ENCODE data around the gene STRIT1. TPM values are rescaled to one million over a fixed set of nuclear protein-coding genes. Genes with fewer than 3 reads are reported as not detected.

The STRIT1 gene
- total RNA-seq, 1 experiment from 2014 or later, result not detected

DNA sequence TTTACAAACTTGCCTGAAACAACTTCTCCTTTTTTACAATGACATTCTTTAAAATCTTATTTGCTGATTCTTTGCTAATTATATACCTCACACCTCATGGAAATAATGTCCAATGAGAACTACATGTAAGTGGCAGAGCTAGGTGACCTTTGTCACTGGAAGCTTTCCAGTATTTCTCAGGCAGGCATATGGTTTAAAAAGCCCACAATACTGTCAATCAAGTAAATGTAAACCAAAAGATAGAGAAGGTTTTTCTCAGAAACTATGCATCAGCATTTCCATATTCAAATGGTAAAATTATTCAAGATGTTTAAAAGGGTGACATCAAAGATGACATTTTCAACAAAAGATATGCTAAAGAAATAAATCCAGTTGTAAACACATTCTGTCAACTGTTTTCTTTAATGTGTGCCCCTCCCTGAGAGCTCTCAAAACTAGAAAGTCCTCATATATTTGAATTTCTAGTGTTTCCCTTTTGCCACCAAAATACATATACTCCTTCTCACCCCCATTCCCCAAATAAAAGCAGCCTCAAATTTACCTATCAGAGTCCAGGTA lies 10.1 kb upstream of the STRIT1 start:
- no peaks in the 10 kb centered on the region for H3K36me3 ChIP-seq (ENCODE audit: insufficient read depth, low read length, poor library complexity, severe bottlenecking)
- ChIA-PET CTCF (no interaction called here), POLR2A (ENCODE audit: low non-redundant PET) (no interaction called here)
- H3K4me3 ChIP-seq (ENCODE audit: low read depth, low read length, poor library complexity, severe bottlenecking), result no peak overlapping the region
- intact Hi-C loops (cut with micrococcal nuclease; ENCODE audit: unreplicated experiment), result loop anchor here (10.0 kb wide), 1 partner anchor 229 kb away; no protein-coding TSS in a partner anchor
- H3K4me1 ChIP-seq (ENCODE audit: insufficient read depth, low read length, poor library complexity, severe bottlenecking), result no peaks in the 10 kb centered on the region
- no peaks in the 10 kb centered on the region for H3K9me3 ChIP-seq (ENCODE audit: low read depth, low read length, poor library complexity, severe bottlenecking)
- H3K27me3 ChIP-seq (replicated peaks; ENCODE audit: insufficient read depth, low read depth, low read length, poor library complexity), result no peaks in the 10 kb centered on the region
- BruUV-seq (replicated peaks), result no TSS peak
- no peak overlapping the region for H3K27ac ChIP-seq (ENCODE audit: low read depth, low read length, poor library complexity, severe bottlenecking)
- no peak for DNase-seq (ENCODE audit: low spot score)
- TF ChIP-seq CTCF (conservative IDR thresholded peaks at IDR 0.05; ENCODE audit: low read depth, low read length) (no peak), EZH2 (IDR thresholded peaks at IDR 0.05; ENCODE audit: borderline replicate concordance, low read depth, low read length, poor library complexity, severe bottlenecking) (no peak)

- Histone ChIP-seq H3K27me3 (replicated peaks; ENCODE audit: insufficient read depth, low read depth, low read length, poor library complexity) (no peaks in the 10 kb centered on the region), H3K4me3 (ENCODE audit: low read depth, low read length, poor library complexity, severe bottlenecking) (no peak overlapping the region), H3K36me3 (ENCODE audit: insufficient read depth, low read length, poor library complexity, severe bottlenecking) (no peaks in the 10 kb centered on the region), H3K9me3 (ENCODE audit: low read depth, low read length, poor library complexity, severe bottlenecking) (no peaks in the 10 kb centered on the region), H3K4me1 (ENCODE audit: insufficient read depth, low read length, poor library complexity, severe bottlenecking) (no peaks in the 10 kb centered on the region), H3K27ac (ENCODE audit: low read depth, low read length, poor library complexity, severe bottlenecking) (no peak overlapping the region)
- no TSS peak for BruUV-seq (replicated peaks)
- ChIA-PET POLR2A (ENCODE audit: low non-redundant PET) (no interaction called here), CTCF (no interaction called here)
- intact Hi-C loops (cut with micrococcal nuclease; ENCODE audit: unreplicated experiment), result loop anchor here (10.0 kb wide), 1 partner anchor 228 kb away; no protein-coding TSS in a partner anchor
- TF ChIP-seq EZH2 (IDR thresholded peaks at IDR 0.05; ENCODE audit: borderline replicate concordance, low read depth, low read length, poor library complexity, severe bottlenecking), result no peak
- DNase-seq (ENCODE audit: low spot score), result no peak
Measured at GRCh38 chr3:155302891-155303290, 9.4 kb upstream of the STRIT1 start.

GRCh38 chr3:155302481-155302880 lies 9.0 kb upstream of the STRIT1 start:
- ChIA-PET POLR2A (ENCODE audit: low non-redundant PET) (no interaction called here), CTCF (no interaction called here)
- intact Hi-C loops (cut with micrococcal nuclease; ENCODE audit: unreplicated experiment), result loop anchor here (10.0 kb wide), 1 partner anchor 228 kb away; no protein-coding TSS in a partner anchor
- BruUV-seq (replicated peaks), result no TSS peak
- no peak for TF ChIP-seq EZH2 (IDR thresholded peaks at IDR 0.05; ENCODE audit: borderline replicate concordance, low read depth, low read length, poor library complexity, severe bottlenecking)
- TF ChIP-seq CTCF (conservative IDR thresholded peaks at IDR 0.05; ENCODE audit: low read depth, low read length), result no peak
- no peak overlapping the region for H3K27ac ChIP-seq (ENCODE audit: low read depth, low read length, poor library complexity, severe bottlenecking)
- no peaks in the 10 kb centered on the region for H3K4me1 ChIP-seq (ENCODE audit: insufficient read depth, low read length, poor library complexity, severe bottlenecking)
- H3K9me3 ChIP-seq (ENCODE audit: low read depth, low read length, poor library complexity, severe bottlenecking), result no peaks in the 10 kb centered on the region
- DNase-seq (ENCODE audit: low spot score), result no peak
- H3K36me3 ChIP-seq (ENCODE audit: insufficient read depth, low read length, poor library complexity, severe bottlenecking), result no peaks in the 10 kb centered on the region
- no peaks in the 10 kb centered on the region for H3K27me3 ChIP-seq (replicated peaks; ENCODE audit: insufficient read depth, low read depth, low read length, poor library complexity)
- no peak overlapping the region for H3K4me3 ChIP-seq (ENCODE audit: low read depth, low read length, poor library complexity, severe bottlenecking)

DNA sequence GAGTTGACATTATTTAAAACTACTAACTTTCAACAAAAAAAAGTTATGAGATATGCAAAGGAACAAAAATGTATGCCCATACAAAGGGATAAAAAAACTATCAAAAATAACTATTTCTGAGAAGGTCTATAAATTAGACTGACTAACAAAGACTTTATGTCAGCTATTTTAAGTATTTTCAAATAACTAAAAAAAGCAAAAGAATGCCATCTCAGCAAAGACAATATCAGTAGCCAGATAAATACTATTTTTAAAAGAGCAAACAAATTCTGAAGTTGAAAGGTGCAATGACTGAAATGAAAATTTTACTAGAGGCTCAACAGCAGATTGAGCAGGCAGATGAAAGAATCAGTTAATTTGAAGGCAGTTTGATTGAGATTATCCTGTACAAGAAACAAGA lies 3.6 kb upstream of the STRIT1 start:
- BruUV-seq (replicated peaks), result no TSS peak
- Histone ChIP-seq H3K27ac (ENCODE audit: low read depth, low read length, poor library complexity, severe bottlenecking) (no peak overlapping the region), H3K36me3 (ENCODE audit: insufficient read depth, low read length, poor library complexity, severe bottlenecking) (no peaks in the 10 kb centered on the region), H3K4me3 (ENCODE audit: low read depth, low read length, poor library complexity, severe bottlenecking) (no peak overlapping the region), H3K4me1 (ENCODE audit: insufficient read depth, low read length, poor library complexity, severe bottlenecking) (no peaks in the 10 kb centered on the region), H3K9me3 (ENCODE audit: low read depth, low read length, poor library complexity, severe bottlenecking) (peaks cover 4% of the 10 kb centered on the region), H3K27me3 (replicated peaks; ENCODE audit: insufficient read depth, low read depth, low read length, poor library complexity) (no peaks in the 10 kb centered on the region)
- DNase-seq (ENCODE audit: low spot score), result no peak
- POLR2A ChIA-PET (ENCODE audit: low non-redundant PET), result no interaction called here
- CTCF ChIA-PET, result no interaction called here
- TF ChIP-seq CTCF (conservative IDR thresholded peaks at IDR 0.05; ENCODE audit: low read depth, low read length), result no peak
- intact Hi-C loops (cut with micrococcal nuclease; ENCODE audit: unreplicated experiment), result no loop called here
